Tongue (tissue), 2 donors: ENCODE results near the gene ARHGAP5. TPM values are rescaled to one million over a fixed set of nuclear protein-coding genes. Genes with fewer than 3 reads are reported as not detected.

ENCODE experiments used
- DNase-seq: peaks from one replicate; pipeline ENCODE4 v3.0.0-alpha.2; 2015
- total RNA-seq: library from RNA; depleted of rRNA; stranded (reverse); fragments of >200 nt; gene quantifications from one replicate; pipeline ENCODE4 v1.2.3, GENCODE V29; 2014

ARHGAP5 gene
- total RNA-seq, 1 donor from 2014 or later: 206 TPM

GRCh38 chr14:32185097-32185496 lies 108.0 kb downstream of the ARHGAP5 start:
- no peak for DNase-seq

- DNase-seq: no peak
These were observed 109.1 kb downstream of the ARHGAP5 start for GRCh38 chr14:32186248-32186647.

- DNase-seq: no peak
These were observed 112.7 kb downstream of the ARHGAP5 start for GRCh38 chr14:32189811-32190210.

- DNase-seq: no peak
These were observed 113.6 kb downstream of the ARHGAP5 start for GRCh38 chr14:32190673-32191072.

GRCh38 chr14:32192712-32193373 lies 115.7 kb downstream of the ARHGAP5 start:
- peak; percentile 10 for DNase-seq

GRCh38 chr14:32193532-32193931 lies 116.4 kb downstream of the ARHGAP5 start:
- DNase-seq: no peak

- DNase-seq: no peak
These were observed 118.5 kb downstream of the ARHGAP5 start for GRCh38 chr14:32195636-32196035.

- DNase-seq: no peak
These were observed 120.8 kb downstream of the ARHGAP5 start for GRCh38 chr14:32197919-32198318.

GRCh38 chr14:32200368-32201192 lies 123.5 kb downstream of the ARHGAP5 start:
- no peak for DNase-seq

GRCh38 chr14:32201193-32201815 lies 124.2 kb downstream of the ARHGAP5 start:
- DNase-seq: peak; percentile 94

GRCh38 chr14:32201816-32202490 lies 124.8 kb downstream of the ARHGAP5 start, which contains the start of gene RNU6-7:
Gene RNU6-7, plus strand, starts transcription at chr14:32202045.
- peak; percentile 74 for DNase-seq

GRCh38 chr14:32202491-32202997 lies 125.4 kb downstream of the ARHGAP5 start:
- DNase-seq: no peak

- DNase-seq: peak; percentile 97
These were observed 126.1 kb downstream of the ARHGAP5 start, which contains the start of gene RNU6-8 for GRCh38 chr14:32202998-32203882. Gene RNU6-8, minus strand, starts transcription at chr14:32203269.

GRCh38 chr14:32203928-32204357 lies 126.8 kb downstream of the ARHGAP5 start:
- peak; percentile 61 for DNase-seq

GRCh38 chr14:32205554-32205953 lies 128.4 kb downstream of the ARHGAP5 start:
- DNase-seq: no peak

GRCh38 chr14:32205984-32206383 lies 128.9 kb downstream of the ARHGAP5 start:
- no peak for DNase-seq

GRCh38 chr14:32206552-32206951 lies 129.4 kb downstream of the ARHGAP5 start:
- no peak for DNase-seq

- DNase-seq: no peak
These were observed 131.4 kb downstream of the ARHGAP5 start for GRCh38 chr14:32208490-32208889.
